SK-N-SH treated with all-trans-retinoic acid at 6 μM for 48 hours (cell line): ENCODE data around the gene FBXW11.

Experiments
- ZNF70 ChIP-seq: fragments of 450-650 bp; formaldehyde crosslinking; IDR thresholded peaks from 2 replicates; pipeline ENCODE4 v1.5.0; 2020; ENCODE audit warnings: mild to moderate bottlenecking, moderate library complexity
- TF ChIP-seq, protein P1 (sequence below): fragments of 250-450 bp; sonication (Bioruptor Pico); IDR thresholded peaks from 2 replicates; pipeline ENCODE4 v1.5.1; 2020; ENCODE audit warnings: low read depth, mild to moderate bottlenecking, moderate library complexity

DNA sequence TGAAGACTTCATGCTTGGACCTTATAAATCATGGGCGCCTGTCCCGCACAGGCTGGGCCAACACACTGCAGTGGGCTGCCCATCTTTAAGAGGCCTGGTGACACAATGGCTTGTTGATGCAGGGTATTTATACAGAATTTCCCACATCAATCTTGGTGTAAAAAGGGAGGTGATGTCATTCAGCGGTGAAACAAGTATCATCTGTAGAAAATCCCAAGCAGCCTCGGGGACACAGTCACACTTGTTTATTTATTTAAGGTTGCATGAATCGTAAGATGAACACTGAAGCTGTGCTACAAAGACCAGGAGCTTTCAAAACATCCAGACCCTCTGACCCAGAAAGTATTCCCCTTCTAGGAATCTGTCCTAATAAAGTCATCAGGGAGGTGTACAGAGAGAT is 180.3 kb downstream of the FBXW11 start:
- TF ChIP-seq, protein P1, sequence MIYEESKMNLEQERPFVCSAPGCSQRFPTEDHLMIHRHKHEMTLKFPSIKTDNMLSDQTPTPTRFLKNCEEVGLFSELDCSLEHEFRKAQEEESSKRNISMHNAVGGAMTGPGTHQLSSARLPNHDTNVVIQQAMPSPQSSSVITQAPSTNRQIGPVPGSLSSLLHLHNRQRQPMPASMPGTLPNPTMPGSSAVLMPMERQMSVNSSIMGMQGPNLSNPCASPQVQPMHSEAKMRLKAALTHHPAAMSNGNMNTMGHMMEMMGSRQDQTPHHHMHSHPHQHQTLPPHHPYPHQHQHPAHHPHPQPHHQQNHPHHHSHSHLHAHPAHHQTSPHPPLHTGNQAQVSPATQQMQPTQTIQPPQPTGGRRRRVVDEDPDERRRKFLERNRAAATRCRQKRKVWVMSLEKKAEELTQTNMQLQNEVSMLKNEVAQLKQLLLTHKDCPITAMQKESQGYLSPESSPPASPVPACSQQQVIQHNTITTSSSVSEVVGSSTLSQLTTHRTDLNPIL (CRISPR knock-in tag) = no peak
- TF ChIP-seq ZNF70 (CRISPR knock-in tag) = no peak
